Activated CD4-positive, alpha-beta T cell treated with anti-CD3 and anti-CD28 coated beads, Interleukin-2, Interleukin-4, amounts not matched to agents 100 ng/mL and 50 ng/mL, durations not matched to agents 16 hours and 8 hours (primary cell): ENCODE measurements around the gene PSMD13.
A peak's percentile ranks its signal among the peaks of the same experiment; 100 is the strongest.
"Not testable (repeated sequence)": the region's sequence is repeated elsewhere in the genome, so short reads cannot be mapped to it uniquely, and the experiment has no call there.

Source experiments
- DNase-seq: peaks from one replicate; pipeline ENCODE4 v3.0.0-alpha.2; 2020; ENCODE audit warnings: low spot score

The PSMD13 gene

DNA sequence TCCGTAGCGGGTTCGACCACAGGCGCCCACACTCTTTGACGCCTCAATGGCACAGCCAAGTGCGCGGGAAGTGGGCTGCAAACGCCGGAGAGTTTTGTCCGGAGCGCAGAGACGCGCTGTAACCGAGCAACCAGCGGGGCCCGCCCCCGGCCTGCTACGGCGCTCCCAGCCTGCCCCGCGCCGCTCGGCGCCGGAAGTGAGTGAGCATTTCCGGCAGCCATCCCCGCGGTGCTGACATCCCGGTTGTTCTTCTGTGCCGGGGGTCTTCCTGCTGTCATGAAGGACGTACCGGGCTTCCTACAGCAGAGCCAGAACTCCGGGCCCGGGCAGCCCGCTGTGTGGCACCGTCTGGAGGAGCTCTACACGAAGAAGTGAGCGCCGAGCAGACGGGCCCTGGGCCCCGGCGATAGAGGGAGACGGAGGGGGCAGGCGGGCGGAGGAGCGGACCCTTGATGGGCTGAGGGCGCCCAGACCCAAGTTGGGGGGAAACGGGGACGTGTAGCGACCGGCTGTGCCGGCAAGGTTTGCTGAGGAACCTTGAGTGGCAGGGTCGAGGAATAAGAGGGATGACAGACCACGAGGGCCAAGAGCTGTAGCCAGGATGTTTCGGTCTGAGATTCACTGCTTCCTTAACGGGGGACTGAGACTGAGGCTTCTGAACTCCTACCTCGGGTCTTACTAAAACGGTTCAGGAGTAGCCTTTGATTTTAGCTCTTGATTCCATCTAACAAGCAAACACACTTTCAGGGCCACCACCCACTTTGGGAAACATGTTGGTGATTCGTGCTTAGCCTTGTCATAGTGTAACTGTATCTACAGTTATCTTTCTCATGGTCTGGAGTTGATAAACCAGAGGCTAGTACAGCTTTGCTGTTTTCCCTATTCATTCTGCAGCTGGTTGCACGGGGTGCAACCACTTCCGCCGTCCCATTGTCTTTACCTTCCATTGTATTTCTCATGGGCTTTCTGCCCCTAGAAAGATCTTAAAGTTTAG, at the start of gene PSMD13:
Gene PSMD13, plus strand, starts transcription at position 203 of the 994 bp plus-strand sequence. Its CDS starts 74 bp downstream, at position 277.
- DNase-seq, result peak; percentile 90

DNA sequence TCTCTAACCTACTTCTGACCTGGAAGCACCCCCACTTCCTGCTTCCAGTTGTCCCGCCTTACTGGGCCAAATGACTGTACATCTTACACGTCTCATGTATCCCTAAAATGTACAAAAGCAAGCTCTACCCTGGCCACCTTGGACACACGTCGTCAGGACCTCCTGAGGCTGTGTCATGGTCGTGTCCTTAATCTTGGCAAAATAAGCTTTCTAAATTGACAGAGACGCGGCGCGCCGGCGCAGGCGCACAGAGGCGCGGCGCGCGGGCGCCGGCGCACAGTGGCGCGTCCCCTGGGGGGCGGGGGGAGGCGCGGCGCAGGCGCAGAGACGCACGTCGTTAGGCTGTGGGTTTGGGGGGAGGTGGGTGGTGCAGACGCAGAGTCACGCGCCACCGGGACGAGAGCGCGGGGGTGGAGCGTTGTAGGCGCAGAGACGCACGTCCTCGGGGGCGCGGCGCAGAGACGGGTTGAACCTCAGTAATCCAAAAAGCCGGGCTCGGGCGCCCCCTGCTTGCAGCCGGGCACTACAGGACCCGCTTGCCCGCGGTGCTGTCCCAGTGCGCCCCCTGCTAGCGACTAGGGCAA, 47.5 kb upstream of the PSMD13 start:
- DNase-seq, result not testable (repeated sequence)

DNA sequence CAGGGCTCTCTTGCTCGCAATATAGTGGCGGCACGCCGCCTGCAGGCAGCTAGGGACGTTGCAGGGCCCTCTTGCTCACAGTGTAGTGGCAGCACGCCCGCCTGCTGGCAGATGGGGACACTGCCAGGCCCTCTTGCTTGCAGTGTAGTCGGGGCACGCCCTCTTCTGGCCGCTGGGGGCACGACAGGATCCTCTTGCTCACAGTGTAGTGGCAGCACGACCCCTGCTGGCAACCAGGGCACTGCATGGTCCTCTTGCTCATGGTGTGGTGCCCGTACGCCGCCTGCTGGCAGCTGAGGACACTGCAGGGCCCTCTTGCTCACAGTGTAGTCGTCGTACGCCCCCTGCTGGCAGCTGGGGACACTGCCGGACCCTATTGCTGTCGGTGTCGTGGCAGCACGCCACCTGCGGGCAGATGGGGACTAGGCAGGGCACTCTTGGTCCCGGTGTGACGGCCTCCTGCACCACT, 46.9 kb upstream of the PSMD13 start:
- DNase-seq, result not testable (repeated sequence)

DNA sequence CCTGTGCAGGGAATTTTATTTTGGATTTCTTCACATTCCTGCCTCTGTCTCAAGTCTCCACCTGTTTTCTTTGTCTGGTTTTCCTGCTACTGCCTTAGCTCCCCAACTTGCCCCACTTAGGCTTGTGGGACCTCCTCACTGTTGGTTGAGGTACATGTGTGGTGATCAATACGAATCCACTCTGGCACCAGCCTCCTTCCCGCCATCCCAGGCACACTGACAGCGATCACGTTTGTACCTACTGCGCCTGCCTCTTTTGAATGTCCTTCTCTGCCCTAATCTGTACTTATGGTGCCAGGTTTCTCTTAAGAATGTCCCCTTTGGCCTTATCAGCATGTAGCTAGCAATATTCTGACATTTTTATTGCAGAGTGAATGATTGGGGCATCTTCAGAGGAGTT, 46.2 kb upstream of the PSMD13 start:
- not testable (repeated sequence) for DNase-seq

DNA sequence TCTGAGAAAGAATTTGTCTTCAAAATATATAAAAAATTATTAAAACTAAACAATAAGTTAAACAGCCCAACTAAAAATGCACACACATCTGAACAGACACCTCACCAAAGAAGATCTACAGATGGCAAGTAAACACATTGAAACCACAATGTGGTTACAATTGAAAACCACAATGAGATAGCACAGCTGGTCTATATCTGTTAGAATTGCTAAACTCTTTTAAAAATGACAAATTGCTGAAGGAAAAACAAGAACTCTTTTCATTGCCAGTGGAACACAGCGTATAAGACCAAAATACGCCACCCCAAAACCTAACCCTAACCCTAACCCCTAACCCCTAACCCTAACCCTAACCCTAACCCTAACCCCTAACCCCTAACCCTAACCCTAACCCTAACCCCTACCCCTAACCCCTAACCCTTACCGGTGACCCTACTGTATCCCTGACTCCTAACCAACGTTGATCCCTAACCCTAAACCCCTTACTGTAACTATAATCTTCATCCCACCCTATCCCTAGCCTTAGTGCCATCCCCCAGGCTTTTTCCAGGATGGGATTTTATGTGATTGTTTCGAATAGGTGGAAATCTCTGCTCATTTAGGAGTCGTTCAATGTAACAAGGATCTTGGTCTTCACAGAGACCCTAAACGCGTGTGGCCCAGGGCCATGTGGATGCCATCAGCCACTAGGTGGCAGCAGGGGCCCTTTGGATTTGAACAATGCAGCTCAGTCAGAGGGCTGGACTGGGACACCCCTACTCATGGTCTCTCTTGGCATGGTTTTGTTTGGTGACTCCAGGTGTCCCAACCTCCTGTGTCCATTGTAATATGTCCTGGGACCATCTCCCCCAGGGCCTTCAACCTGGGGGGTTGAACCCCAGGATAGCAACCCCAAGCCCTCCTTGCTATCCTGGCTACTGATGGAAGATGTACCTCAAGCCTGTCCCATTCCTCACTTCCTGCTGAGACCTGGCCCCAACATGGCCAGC, 45.0 kb upstream of the PSMD13 start:
- peak; percentile 32 for DNase-seq

DNA sequence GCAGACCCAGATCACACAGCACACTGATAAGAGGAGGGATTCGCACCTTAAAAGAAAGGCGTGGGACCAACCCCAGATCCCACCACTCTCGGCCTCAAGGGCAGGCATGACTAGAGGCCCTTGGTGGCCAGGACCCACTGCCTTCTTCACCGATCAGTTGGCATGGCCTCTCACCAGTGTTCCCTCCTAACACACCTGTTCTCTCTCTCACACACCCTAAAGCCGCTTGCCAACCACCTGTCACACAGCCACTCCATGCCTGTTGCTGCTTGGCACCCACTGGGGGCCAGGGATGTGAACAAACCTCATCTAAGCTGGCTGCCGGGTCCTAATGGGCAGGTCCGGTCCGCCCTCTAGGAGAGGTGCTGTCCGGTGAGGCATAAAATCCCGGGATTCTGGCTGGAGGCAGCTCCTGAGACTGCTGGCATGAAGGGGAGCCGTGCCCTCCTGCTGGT, 44.1 kb upstream of the PSMD13 start, which contains the start of gene SCGB1C1:
Gene SCGB1C1, plus strand, starts transcription at position 405 of the 455 bp plus-strand sequence. Its CDS starts 22 bp downstream, at position 427.
- not testable (repeated sequence) for DNase-seq

DNA sequence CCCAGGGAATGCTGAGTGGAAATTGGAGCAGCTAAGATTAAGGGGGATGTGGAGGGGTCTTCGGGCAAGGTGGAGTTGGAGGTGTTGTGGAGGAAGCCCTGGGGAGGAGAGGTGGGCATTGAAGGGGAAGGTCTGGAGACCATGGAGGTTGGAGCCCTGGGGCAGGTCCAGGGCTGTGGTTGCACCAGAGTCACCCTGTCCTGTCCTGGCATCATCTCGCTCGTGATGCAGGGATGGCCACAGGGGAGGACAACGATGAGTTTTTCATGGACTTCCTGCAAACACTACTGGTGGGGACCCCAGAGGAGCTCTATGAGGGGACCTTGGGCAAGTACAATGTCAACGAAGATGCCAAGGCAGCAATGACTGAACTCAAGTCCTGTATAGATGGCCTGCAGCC, 43.3 kb upstream of the PSMD13 start:
- not testable (repeated sequence) for DNase-seq

DNA sequence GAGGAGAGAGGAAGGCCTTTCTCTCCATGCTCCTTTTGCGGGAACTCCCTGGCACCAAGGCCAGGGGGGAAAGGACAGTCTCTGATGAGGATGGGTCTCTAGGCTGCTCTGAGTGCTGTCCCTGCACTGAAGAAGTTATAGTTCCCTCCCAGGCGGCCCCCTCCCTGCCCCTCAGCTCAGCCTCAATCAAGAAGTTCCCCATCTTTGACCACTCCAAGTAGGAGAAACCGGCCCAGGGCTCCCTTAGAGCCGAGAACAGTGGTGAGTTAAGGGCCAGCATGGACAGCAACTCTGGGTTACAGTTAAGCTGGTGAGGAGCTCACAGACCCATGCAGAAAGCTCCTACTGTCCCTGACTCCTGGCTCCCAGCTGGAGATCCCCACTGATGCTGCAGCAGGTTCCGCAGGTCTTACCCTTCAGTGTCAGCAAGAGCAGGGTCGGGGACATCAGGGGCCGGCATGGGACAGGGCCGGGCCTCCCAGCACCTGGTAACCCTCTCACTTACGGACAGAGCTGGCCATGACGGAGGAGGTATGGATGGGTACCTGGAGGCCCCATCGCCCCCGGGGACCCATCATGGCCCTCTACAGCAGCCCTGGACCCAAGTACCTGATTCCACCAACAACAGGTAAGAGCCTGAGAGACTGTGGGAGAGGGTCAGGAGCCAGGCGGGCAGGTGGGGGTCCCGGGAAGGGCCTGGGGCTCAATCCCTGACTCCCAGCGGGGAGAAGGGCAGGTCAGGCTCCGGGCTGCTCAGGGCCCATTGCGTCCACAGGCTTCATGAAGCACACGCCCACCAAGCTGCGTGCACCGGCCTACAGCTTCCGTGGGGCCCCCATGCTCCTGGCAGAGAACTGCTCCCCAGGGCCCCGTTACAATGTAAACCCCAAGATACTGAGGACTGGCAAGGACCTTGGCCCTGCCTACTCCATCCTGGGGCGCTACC, 39.7 kb upstream of the PSMD13 start:
- DNase-seq, result no peak

DNA sequence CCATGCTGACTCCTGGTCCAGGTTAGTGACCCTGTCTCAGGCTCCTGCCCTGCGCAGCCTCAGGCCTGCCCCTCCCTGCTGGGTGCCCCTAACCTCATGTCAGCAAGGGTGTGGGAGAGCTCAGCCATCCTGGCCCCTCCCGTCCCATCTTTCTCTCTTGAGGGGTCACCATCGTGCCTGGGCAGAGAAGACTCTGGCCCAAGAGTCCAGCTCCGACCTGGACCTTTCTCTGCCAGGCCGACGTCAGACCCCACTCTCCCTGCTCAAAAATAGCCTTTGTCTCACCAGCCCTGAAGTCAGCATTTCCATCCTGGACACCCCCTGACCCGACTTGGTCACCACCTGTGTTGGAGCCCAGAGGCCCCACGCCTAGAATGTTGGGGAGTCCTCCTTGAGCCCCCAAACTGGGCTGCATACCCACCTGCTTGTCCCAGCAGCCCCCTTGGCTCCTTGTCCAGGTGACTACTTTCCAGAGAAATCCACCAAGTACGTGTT, 39.0 kb upstream of the PSMD13 start:
- no peak for DNase-seq

DNA sequence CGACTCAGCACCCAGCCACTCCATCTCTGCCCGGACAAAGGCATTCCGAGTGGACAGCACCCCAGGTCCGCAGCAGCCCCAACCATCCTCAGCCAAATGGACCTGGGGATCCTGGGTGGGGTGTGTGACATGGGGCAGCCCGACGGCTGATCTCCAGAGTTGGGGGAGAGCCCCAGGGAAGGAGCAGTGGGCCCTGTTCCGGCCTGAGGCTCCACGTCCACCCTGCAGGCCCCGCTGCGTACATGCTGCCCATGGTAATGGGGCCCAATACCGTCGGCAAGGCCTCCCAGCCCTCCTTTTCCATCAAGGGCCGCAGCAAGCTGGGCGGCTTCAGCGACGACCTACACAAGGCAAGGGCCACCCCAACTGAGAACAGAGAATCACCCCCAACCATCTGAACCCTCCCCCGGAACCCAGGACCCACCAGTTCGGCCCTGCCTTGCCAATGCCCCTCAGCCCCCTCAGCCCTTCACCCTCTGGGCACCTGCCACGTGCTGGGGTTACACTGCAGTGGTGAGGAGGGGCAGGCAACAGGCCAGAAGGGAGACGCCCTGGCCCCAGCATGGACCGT, 38.5 kb upstream of the PSMD13 start:
- no peak for DNase-seq

DNA sequence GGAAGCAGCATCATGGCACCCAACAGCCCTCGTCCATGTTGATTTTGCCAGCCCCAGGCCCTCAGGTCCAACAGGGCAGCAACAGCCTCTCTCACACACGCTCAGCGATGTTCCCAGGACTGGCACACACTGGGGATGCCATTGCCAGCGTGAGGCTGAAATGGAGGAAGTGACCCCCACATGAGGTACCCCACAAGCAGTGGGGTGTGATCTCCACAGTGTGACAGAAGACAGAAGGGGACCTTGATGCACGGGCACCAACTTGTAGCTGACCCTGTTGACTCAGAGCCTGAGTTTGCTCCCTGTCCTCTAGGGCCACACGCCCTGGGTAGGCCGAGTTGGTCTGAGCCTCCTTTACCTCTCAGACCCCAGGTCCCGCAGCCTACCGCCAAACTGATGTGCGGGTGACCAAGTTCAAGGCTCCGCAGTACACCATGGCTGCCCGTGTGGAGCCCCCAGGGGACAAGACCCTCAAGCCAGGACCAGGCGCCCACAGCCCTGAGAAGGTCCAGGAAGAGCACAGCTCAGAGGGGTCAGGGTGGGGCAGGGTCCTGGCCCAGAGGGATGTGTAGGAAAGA, 37.7 kb upstream of the PSMD13 start:
- no peak for DNase-seq

DNA sequence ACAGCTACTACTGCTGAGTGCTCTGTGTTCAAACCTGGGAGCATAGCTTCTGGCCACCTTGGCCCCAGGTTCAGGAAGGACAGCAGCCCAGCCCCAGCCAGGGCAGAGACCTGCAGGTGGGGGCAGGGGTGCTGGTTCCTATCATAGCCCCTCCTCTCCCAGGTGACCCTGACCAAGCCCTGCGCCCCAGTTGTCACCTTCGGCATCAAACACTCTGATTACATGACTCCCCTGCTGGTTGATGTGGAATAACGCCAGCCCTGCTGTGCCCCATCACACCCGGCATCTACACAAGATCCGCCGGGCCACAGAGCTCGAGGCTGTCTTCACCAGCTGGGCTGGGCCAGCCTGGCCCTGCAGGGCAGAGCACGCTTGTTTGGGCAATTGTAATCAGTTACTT, 37.0 kb upstream of the PSMD13 start:
- DNase-seq, result no peak

DNA sequence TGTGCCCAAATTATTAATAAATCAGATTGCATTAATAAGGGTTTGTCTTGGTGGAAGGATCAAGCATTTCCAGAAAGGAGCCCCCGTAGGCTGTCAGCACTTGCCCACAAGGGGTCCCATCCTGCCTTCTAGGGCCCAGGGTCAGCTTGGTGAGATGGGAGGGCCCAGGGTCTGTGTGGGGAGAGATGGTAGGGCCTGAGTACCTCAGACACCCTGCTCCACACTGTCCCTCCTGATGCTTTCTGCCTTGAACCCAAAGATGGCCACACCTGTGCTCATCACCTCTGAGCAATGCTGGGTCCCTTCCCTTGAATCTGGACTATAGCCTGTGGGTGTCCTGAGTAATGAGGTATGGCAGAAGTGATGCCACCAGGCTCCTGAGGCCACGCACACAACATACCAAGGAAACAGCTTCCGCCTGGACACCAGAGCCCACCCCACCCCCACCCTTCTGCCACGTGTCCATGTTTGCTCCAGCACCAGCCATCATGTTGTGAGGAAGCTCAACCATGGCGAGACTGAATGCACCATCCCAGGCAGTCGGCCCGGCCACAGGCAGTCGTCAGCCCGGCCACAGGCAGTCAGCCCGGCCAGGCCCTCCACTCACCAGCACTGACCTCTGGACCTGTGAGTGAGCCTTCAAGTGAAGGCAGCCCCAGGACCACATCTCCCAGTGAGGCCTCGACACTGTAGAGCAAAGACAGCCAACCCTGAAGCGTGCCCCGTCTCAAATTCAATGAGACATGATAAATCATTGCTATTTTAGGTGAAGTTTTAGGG, 36.4 kb upstream of the PSMD13 start:
- no peak for DNase-seq

DNA sequence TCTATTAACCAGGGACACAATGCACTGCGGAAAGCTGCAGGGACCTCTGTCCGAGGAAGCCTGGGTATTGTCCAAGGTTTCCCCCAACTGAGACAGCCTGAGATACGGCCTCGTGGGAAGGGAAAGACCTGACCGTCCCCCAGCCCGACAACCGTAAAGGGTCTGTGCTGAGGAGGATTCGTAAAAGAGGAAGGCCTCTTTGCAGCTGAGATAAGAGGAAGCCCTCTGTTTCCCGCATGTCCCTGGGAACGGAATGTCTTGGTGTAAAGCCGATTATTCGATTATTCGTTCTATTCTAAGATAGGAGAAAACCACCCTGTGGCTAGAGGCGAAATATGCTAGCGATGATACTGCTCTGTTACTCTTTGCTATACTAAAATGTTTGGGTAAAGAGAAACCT, 34.8 kb upstream of the PSMD13 start:
- DNase-seq, result no peak

DNA sequence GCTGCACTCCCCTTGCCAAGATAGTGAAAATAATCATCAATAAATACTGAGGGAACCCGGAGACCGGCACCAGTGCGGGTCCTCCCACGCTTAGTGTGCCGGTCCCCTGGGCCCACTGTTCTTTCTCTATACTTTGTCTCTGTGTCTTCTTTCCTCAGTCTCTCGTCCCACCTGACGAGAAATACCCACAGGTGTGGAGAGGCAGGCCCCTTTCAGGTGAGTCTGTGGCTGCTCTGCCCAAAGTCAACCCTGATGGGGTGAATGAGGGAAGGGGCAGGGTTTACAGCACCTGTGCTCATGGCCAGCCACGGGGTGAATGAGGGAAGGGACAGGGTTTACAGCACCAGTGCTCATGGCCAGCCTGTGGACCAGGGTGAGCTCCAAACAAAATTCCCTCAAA, 34.3 kb upstream of the PSMD13 start:
- DNase-seq, result no peak

DNA sequence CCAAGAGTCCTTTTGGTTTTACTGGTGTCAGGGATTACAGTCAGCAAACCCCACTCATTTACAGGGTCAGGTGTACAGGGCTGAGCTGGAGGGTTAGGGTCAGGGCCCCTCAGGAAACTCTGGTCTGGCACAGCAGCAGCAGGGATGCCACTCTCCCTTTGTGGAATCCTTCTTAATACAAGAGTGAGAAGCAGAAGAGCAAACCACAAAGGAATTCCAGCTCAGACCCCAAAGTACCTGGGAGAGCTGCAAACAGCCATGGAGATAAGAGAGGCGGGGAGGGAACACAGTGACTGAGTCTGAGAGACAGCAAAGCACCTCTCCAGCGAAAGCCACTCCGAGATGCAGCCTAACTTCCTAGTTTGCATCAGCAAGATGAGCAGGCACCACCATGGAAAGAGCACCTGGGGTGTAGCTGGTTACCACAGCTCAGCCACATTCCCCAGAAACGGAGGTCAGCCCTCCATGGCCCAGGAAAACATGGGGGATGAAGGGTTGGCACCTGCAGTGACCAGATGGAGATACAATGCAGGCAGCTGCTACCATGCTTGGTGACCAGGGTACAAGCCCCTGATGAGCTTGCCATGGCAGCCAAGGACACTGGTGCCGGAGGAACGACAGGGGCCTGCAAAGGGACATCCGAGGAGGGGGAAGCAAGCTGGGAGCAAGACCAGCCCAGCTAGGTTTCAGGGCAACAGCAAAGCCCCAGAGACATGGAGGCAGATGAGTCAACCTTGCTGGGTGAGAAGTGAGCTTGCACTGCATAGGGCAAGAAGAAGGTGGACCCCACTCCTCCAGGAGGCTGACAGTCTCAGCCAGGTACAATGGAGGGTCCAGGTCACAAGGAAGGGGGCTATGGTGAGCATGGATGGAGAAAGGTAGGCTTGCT, 33.5 kb upstream of the PSMD13 start:
- DNase-seq, result no peak

DNA sequence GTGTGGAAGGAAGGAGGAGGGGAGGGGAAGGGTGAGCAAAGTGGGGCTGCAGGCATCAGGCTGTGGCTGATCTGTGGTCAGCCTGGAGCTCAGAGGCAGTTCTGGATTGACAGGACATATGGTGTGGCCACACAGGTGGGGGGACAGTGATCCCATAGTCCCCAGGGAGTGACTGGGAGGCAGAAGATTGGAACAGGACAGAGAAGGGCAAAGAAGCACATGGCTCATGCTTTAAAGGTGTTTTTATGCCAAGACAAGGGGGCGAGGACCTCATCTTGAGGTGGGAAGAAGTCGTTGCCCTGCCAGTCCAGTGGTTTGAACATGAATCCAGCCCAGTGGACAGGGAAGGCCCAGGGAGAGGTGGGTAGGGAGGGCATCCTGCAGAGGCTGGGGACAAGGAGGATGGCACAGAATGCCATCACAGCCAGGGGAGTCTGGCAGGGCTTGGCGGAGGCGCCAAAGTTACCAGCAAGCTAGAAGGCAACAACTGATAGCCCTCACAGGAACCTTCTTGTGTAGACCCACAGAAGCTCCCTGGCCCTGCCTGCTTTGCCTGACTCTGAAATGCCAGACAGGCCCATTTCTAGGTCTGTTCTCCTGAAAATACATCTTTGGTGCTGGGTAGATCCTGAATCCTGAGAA, 32.7 kb upstream of the PSMD13 start:
- no peak for DNase-seq
